Hematopoietic multipotent progenitor cell treated with erythropoietin and hydrocortisone succinate and interleukin-3 and kit ligand, for 17 days (in vitro differentiated cells): Measurements from ENCODE around the gene CUTA.

ENCODE experiments used
- DNase-seq: peaks from one replicate; pipeline ENCODE4 v3.0.0-alpha.2; 2015; ENCODE audit warnings: low spot score

Gene CUTA

DNA sequence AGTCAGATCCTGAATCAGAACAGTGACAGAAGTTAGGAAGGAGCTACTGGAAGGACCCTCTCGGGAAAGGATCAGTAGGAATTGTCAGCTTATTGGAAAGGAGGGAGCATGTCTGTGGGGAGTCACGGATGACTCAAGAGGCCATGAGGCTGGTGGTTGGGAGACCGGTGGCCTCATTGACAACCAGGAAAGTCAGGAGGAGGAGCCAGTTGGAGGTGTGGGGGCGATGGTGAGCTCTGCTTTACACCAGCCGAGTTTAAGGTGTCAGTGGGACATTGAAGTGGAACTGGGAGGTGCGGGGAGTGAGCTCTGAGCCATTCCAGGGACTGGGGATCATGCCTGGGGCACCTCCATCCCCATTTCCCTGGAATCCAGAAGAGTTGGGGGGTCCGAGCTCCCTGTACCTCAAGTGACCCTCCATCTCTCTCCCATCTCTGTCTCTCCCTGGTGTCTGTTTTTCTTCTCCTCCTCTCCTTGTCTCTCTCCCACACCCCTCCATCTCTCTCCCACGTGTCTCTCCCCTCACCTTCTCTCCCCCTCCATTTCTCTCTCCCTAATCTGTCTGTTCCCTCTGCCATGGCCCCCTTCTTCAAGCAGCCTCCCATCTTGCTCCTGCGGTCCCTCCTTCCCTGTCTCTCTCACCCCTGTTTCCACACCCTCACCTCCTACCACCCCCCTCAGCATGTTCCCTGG is 22.2 kb upstream of the CUTA start:
- DNase-seq: no peak

DNA sequence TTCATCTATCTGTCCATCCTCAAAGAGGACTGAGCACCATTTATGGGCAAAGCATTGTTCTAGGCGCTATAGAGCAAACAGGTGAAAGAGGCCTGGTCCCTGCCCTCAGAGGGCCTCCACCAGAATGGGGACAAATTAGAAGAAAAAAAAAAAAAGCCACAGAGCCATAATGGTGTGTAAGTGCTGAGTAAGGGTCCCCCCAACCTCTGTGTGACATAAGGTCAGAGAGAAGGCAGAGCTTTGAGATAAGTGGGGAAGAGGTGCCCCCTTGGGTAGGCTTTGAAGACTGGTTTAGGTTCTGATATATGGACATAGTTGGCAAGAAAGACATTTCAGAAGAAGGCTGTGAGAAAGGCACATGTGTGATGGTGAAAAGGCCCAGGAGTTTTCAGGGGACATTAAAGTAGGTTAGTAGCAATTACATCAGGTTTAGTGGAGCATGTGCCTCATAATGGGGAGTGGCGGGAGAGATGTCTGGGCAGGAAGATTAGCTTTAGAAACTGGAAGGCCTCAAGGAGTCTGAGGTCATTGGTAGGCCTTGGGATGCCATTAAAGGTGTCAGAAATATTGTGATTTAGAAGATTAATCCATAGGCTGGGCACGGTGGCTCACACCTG is 21.2 kb upstream of the CUTA start:
- DNase-seq: no peak

DNA sequence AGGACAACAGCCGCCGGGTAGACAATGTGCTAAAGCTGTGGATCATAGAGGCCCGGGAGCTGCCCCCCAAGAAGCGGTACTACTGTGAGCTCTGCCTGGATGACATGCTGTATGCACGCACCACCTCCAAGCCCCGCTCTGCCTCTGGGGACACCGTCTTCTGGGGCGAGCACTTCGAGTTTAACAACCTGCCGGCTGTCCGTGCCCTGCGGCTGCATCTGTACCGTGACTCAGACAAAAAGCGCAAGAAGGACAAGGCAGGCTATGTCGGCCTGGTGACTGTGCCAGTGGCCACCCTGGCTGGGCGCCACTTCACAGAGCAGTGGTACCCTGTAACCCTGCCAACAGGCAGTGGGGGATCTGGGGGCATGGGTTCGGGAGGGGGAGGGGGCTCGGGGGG is 19.8 kb upstream of the CUTA start:
- no peak for DNase-seq

DNA sequence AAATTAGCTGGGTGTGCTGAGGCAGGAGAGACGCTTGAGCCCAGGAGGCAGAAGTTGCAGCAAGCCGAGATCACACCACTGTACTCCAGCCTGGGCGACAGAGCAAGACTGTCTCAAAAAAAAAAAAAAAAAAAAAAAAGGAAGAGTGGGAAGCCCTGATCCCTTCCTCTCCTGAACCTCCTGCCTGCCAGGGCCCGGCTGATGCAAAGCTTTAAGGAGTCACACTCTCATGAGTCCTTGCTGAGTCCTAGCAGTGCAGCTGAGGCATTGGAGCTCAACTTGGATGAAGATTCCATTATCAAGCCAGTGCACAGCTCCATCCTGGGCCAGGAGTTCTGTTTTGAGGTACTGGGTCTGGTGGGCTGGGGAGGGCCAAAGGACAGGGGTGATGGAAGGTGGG is 17.1 kb upstream of the CUTA start:
- no peak for DNase-seq

DNA sequence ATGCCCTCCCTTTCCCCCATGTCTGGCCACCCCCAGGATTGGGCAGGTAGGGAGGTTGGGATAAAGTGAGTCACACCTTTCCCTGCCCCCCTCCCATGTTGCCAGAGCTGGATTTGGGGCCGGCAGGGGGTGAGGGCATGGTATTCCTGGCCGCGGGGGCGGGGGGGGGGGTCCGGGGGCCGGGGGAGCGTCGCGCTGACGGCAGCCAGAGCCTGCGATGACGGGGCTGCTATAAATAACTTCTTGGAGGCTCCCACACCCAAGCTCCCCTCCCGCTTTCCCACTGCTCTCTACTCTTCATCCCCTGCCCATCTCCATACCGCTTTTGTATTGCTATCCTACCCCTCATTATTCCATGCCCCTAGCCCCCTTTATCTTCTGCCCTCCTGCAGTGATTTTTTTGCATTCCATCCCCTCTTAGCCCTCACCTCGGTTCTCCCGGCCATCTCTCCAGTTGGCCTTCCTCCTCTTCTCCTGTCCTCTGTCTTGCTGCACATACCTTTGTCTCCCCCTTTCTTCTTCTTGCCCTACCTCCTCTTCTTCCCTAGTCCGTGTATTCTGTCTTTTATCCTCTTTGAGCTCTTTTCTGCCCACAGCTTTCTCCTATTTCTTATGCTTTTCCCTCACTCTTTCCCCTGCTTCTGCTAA is 15.8 kb upstream of the CUTA start:
- DNase-seq: no peak

DNA sequence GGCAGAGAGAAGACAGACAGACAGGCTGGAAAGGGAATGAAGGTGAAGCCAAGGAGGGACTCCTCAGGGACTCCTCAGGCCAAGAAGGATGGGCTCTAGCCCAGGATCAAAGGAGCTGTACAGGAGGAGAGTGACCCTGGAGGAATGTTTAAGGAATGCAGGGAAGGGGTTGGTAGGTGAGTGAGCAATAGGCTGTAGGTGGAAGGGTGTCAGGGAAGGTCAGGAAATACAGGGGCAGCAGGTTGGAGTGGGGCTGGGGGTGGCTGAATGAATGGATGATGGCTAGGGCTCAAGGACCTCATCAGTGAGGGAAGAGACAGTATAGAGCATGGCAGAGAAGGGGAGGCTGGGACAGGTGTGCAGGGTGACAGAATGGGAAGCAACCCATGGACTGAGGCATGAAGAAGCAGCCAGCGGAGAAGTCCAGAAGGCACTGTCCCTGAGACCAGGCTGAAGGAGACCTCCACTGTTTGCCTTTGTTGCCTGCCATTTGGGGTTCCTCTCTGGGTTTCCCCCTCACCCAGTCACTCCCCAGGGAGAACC is 15.2 kb upstream of the CUTA start:
- DNase-seq: no peak

DNA sequence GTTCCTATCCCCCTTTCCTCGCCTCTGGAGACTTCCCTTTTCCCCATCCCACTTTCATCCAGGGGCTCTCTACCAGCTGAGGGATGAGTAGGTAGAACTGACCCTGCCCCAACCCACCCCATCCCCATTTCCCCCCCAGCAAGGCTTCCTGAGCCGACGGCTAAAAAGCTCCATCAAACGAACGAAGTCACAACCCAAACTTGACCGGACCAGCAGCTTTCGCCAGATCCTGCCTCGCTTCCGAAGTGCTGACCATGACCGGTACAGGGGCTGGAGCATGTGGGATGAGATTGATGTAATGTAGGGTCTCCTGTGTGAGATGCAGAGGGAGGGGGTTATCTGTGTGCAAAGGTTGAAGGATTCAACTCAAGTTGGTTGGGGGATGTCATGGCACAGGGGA is 14.6 kb upstream of the CUTA start:
- DNase-seq: no peak

DNA sequence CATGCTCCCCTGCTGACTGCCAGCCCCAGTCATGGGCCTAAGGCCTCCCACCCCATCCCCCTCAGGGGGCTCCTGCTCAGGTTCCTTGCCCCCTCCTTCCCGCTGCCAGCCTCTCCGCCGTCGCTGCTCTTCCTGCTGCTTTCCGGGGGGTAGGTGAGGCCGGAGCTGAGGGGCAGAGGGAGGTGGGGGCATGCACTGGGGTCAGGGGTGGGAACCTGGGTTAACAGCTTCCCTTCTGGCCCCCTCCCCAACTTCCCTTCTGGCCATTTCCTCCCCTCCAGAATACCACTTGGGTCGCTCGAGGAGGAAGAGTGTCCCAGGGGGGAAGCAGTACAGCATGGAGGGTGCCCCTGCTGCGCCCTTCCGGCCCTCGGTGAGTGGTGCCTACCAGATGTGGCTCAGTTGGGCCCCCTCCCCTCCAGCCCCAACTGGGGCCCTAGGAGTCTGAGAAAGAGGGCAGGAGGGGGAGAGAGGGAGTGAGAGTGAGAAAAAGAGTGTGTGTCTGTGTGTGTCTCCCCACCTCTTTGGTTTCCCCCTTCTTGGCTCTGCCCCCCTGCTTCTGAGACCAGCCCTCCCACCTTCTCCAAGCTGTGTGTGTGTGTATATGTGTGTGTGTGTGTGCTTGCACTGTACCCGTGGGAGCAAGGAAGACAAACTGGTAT is 14.1 kb upstream of the CUTA start:
- DNase-seq: no peak

DNA sequence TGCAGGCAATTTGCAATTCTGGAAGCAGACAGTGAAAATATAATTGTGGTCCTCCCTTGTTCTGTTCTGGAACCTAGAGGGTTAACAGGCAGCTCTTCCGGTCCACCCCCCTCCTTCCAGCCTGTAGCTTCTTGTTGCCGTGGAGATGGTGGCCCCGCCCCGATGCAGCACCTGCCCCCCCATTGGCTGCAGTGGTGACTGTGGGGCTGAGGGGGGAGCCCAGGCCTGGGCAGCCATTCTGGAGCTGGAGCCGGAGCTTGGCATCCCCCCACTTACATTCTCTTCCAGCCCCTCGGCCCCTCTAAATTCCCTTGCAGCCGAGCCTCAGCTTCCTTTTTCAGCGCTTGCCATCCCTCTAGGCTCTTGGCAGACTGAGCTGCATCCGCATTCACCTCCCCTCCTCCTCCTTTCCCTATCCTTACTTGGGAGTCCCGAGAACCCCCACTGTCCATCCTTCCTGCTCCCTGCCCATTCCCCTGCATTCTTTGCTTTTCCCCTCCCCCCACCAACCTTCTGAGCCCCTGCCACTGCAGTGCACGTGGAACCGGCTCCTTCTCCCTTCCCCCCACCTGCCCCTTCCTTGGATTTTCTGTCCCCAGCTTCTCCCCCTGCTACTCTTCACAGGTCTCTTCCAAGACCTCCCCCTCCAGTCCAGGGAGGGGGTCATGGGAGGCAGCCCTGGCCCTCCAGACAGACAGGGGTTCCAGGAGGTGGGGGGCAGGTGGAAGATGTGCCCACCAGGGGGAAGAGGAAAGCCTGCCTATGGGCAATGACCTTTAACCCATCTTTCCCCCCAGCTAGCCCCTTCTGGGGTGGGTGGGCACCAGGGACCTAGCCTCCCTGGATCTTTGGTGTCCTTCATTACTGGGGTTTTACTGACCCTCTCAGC is 13.3 kb upstream of the CUTA start:
- no peak for DNase-seq

DNA sequence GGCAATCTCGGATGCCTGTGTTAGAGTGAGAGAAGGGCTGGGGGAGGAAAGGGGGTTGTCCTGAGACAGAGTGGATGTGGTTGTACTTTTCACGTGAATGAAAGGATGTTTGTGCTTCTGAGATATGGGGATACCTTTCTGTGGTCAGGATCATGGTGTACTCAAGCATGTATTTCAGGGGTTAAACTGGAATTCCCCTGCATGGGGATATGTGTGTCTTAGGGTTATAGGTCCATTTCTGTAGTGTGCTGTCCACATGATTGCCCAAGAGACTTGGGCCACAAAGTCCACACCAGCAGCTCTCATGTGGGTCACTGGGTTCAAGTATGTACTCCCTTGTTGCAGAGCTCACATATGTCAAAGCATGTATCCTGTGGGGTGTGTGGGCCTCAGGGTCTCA is 12.4 kb upstream of the CUTA start:
- DNase-seq: no peak

DNA sequence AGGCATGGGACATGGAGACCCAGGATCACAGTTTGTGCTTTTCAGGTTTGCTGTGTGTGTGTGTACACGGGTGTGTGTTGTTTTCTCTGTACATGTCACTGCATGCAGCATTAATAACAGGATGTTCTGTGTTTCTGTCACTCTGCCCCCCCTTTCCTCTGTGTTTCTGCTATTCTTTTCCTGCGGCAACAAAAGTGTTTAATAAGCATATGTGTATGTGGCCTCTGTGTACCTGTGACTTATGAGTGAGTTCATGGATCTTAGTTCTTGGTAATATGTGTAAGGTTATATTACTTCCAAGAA is 11.8 kb upstream of the CUTA start:
- no peak for DNase-seq

DNA sequence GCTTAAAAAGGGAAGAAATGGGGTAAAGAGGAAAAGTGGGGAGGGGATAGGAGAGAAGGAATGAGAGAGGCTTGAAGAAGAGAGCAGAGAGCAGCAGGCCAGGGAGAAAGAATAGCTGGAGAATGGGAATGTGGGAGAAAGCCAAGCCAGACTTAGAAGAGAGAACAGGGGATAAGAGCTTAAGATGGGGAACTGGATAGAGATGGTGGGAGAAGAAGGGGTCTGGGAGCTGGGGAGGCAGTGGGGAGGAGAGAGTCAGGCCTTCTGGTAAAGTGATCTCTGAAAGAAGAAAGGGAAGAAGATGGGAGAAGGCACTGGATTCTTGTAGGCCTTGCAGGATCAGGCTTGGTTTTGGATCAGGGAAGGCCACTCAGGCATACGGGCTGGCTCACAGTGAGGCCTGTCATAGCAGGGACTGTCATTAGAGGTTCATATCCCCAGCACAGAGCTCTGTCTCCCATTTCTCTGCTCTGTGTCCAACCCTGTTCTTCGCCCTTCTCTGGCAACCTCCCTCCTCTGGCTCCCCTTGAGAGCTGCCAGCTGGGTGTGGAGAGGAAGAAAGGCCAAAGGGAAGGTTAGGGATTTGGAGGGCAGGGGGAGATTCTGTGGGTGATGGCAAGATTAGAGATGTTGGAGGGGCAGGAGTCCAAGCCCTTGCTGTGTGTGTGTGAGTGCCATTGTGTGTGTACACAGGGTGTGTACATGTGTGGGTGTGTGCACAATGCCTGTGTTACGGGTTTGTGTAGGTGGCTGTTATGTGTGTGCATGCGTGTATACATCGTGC is 11.3 kb upstream of the CUTA start:
- no peak for DNase-seq

DNA sequence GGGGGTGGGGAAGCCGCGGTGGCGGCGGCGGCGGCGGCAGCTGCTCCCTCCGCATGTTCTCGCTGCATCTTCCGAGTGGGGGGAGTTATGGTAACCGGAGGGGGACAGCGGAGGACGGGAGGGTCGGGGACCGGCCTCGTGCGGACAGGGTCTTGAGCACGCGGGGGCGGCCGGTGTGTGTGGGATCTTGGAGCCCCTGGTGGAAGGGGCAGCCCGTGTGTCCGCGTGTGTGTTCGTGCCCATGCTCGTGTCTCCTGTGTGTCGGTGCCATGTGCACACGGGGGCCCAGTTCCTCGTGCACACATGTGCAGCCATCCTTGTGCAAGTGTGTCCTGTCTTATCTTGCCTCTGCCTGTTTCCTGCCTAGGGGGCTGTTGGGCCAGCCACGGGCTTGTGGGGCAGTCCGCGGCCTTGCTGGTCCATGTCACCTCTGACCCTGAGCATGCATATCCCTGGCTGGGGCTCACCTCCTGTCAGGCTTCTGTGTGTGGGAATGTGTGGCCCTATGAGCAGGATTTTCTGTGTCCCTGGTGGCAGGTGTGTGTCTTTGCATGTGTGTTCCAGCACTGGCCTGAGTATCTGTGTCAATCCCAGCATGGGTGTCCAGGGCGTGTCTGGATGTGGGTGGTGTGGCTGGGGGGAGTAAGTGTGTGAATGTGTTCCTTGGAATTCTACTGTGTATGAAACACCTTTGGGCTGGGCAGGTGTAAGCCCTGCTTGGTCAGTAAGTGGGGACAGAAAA is 10.5 kb upstream of the CUTA start:
- peak; percentile 34 for DNase-seq

DNA sequence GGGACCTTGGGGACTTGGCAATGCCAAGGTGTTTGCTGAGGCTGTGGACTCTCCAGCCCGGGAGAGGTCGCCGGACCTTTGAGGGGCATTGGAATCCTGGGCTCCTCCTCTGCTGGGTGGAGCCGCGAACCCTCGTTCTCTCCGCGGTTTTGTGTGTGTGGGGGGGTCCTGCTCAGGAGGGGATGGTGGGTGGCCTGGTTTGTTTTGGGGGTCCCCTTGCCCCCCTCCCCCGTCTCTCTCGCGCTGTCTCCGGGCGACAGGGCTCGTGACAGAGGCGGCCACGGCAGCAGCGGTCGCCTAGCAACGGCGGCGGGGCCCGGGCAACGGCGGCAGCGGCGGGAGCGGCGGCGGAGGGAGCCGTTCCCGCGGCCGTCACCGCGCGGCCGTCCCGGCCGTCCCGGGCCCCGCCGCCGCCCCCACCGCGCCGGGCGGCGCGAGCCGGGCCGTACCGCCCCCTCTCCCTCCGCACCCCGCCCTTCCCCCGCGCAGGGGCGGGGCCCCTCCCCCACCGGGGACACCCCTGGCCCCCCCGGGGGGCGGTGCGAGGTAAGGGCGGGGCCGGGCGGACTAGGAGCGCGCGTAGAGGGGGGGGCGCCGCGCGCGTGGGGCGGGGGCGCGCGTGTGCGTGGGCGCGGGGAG is 9.8 kb upstream of the CUTA start:
- peak; percentile 78 for DNase-seq

DNA sequence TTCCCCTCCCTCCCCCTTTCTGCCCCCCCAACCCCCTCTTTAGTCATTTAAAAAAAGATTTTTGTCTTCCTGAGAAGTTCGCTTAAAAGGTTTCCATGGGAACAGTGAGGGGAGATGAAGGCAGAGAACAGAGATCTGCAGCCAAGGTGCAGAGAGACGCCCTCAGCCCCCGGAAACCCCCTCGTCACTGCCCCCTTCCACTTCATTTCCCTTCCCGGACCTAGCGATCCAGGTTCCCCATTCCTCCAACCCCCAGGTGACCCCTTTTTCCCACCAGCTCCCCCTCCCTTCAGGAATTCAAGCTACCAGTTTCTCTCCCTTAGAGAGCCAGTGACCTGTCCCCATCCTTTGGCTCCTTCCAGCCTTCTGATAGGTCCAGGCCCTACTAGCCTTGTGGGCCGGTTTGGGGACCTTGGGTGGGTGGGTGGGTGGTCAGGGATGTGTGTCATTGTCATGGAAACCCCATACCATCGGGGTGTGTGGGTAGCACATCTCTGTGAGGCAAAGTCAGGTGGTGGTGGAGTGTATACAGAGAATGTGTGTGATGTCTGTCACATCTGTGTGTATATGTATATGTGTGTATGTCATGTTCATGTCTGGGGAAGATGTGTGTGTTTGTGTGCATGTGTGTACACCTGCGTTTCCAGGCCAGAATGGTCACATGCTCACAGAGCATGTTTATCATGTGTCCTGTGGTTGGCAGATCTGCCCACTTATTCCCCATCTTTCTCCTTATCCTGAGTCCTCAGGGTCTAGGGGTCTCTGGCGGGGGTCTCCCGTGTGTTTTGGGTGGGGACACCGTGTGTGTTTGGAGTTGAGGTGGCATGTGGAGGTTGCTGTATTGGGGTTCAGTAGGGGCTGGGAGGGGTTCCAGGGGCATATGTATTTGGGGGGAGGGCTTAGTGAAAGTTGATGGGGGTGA is 8.9 kb upstream of the CUTA start:
- DNase-seq: peak; percentile 31

DNA sequence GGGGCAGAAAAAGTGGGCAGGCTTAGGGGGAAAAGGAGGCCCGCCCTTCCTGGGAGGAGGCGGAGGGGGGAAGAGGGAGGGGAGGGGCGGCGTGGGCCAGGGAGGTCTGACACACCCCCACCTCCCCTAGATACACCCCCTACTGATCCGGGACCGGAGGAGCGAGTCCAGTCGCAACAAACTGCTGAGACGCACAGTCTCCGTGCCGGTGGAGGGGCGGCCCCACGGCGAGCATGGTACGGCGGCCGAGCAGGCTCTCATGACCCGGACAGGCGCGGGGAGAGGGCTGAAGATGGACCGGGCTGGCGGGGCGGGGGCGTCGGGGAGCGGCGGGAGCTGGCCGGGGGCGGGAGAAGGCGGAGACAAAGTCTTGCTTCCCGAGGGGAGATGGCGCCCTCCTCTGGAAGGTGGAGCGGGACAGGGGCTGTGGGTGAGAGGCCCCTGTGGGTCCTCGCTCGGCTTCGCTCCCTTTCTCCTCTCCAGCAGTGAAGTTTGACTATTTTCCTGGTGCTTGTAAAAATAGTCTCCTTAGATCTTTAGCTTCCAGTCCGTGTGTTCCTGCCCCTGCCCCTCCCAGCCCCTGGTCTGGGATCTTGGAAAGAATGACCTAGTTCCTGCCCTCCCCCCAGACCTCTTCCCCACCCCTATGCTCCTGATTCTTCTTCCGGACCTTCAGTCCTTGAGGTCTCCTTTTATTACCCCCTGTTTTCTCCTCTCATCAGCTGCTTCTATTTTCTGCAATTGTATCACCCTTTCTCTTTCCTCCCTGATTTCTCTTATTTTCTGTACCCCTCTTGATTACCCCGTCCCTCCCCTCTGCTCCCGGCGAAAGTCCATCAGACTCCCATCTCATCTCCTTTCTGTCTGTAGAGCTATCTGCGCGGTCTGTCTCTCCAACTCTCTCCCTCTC is 8.0 kb upstream of the CUTA start:
- peak; percentile 73 for DNase-seq

DNA sequence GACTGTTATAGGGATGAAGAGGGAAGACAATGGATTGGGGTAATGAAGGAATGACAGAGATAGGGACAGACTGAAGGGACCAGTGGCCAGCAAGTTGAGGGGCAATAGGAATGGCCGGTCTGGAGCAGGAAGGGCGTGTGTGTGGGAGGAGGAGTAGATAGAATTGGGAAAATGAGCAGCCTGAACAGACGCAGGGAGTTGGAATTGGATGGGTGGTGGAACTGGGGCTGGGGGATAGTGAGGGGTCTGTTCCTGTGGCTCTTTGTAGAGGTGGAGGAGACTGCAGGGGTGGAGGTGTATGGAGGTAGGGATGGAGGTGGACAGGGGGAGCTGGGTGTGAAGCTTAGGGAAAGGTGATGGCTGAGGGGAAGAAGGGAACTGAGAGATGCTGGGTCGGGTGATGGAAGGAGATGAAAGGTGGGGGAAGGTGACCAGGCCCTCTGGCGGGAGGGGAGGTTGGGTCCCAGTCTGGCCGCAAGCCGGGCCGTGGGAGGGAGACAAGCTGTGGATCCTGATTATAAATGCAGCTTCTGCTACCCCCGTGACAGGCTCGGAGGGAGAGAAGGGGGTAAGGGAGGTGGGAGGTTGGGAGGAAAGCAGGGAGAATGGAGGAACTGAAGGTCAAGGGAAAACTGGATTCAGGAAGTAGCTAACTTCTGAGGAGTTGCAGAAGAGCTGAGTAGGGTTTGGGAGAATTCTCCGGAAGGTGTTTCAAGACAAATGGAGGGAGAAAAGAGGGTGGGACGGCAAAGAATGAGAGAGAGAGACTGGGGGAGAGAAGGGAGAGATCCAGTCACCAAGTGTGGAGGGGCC is 7.2 kb upstream of the CUTA start:
- DNase-seq: no peak
